ACC112 (cell line): Measurements from ENCODE around the gene TBCK.
"Not testable (repeated sequence)": the region's sequence is repeated elsewhere in the genome, so short reads cannot be mapped to it uniquely, and the experiment has no call there.

Experiments used
- H2AFZ ChIP-seq: fragments of 200-600 bp; sonication (generic); one replicate; pipeline ENCODE4 v1.6.0; 2017; ENCODE audit warnings: antibody characterized with exemption, low read length; ENCODE audit not compliant: unreplicated experiment
- H3K27ac ChIP-seq: fragments of 200-600 bp; sonication (generic); 2 replicates; pipeline ENCODE4 v1.5.1; 2014; ENCODE audit warnings: low read depth, mild to moderate bottlenecking, antibody characterized with exemption, low read length, moderate library complexity
- H3K27me3 ChIP-seq: fragments of 200-600 bp; sonication (generic); 2 replicates; pipeline ENCODE4 v1.6.1; 2014; ENCODE audit warnings: mild to moderate bottlenecking, antibody characterized with exemption, low read length, moderate library complexity, mixed read lengths; ENCODE audit not compliant: insufficient read depth
- H3K36me3 ChIP-seq: fragments of 200-600 bp; sonication (generic); 2 replicates; pipeline ENCODE4 v1.6.1; 2016; ENCODE audit warnings: mild to moderate bottlenecking, antibody characterized with exemption, low read length, moderate library complexity, mixed read lengths; ENCODE audit not compliant: insufficient read depth
- H3K4me1 ChIP-seq: fragments of 200-600 bp; sonication (generic); one replicate; pipeline ENCODE4 v1.6.1; 2016; ENCODE audit warnings: low read length, mixed read lengths; ENCODE audit not compliant: insufficient read depth, unreplicated experiment, control insufficient read depth
- H3K4me3 ChIP-seq: fragments of 200-600 bp; sonication (generic); 2 replicates; pipeline ENCODE4 v1.5.1; 2014; ENCODE audit warnings: mild to moderate bottlenecking, low read depth, low read length
- H3K79me2 ChIP-seq: fragments of 200-600 bp; sonication (generic); one replicate; pipeline ENCODE4 v1.6.0; 2016; ENCODE audit warnings: low read length; ENCODE audit not compliant: control insufficient read depth, unreplicated experiment, insufficient read depth

TBCK gene

DNA sequence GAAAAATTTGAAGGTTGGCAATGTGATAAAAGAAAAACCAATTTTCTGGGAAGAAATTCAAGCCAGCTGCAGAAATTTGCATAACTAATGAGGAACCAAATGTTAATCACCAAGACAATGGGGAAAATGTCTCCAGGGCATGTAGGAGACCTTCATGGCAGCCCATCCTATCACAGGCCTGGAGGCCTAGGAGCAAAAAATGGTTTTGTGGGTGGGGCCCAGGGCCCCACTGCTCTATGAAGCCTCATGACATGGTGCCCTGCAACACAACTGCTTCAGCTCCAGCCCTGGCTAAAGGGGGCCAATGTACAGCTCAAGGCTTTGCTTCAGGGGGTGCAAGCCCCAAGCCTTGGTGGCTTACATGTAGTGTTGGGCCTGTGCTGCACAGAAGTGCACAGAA is 184.0 kb downstream of the TBCK start:
- H3K4me3 ChIP-seq, result no peak overlapping the region
- no peaks in the 10 kb centered on the region for H3K27me3 ChIP-seq

DNA sequence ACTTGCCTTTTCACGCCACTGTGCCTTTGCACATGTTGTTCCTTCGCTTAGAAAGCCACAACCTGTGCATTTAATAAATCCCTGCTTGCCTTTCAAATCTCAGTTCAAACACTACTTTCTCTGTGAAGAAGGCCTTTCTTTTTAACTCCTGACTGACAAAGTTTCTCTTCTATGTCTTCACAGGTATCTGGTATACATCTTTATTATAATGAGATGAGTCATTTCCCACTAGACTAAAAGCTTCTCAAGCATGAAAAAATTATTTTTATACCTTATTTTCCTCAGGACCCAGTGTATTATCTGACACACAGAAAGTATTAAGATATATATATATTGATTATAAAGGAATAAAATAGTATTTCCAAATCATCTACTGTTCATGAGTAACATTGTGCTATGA is 189.9 kb downstream of the TBCK start:
- Histone ChIP-seq H3K36me3 (no peaks in the 10 kb centered on the region), H3K4me3 (no peak overlapping the region), H2AFZ (no peak overlapping the region), H3K27me3 (no peaks in the 10 kb centered on the region), H3K4me1 (no peaks in the 10 kb centered on the region), H3K79me2 (no peaks in the 10 kb centered on the region), H3K27ac (no peak overlapping the region)

More for the DNA sequence above, 184.0 kb downstream of the TBCK start:
- no peaks in the 10 kb centered on the region for H3K79me2 ChIP-seq
- no peaks in the 10 kb centered on the region for H3K4me1 ChIP-seq
- no peak overlapping the region for H2AFZ ChIP-seq
- 0 out of 2 replicates have a peak, but pooled peaks cover 4% of the 10 kb centered on the region for H3K36me3 ChIP-seq
- H3K27ac ChIP-seq, result no peak overlapping the region

DNA sequence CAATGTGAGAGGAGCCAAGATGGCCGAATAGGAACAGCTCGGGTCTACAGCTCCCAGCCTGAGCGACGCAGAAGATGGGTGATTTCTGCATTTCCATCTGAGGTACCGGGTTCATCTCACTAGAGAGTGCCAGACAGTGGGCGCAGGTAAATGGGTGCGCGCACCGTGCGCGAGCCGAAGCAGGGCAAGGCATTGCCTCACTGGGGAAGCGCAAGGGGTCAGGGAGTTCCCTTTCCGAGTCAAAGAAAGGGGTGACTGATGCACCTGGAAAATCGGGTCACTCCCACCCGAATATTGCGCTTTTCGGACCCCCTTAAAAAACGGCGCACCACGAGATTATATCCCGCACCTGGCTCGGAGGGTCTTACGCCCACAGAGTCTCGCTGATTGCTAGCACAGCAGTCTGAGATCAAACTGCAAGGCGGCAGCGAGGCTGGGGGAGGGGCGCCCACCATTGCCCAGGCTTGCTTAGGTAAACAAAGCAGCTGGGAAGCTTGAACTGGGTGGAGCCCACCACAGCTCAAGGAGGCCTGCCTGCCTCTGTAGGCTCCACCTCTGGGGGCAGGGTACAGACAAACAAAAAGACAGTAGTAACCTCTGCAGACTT is 196.0 kb downstream of the TBCK start:
- H3K36me3 ChIP-seq, H3K4me3 ChIP-seq, H2AFZ ChIP-seq, H3K27ac ChIP-seq, H3K4me1 ChIP-seq, H3K27me3 ChIP-seq, H3K79me2 ChIP-seq: not testable (repeated sequence)

DNA sequence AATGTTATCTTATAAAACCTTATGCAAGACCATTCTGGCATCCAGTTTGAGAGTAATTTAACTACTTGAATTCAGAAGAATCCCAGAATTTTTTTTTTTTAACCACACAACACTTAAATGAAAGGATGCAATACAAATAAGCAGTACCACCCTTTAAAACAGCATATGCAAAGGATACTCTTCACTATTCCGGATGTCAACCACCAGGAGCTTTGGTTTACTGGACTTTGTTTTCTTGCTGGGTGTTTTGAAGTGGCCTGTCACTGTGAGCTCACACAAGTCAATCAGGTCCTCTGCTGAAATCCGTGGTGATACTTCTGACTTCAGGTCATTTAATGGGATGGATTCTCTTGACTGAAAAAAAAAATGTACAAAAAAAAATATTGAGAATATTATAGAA is 200.0 kb downstream of the TBCK start:
- Histone ChIP-seq H2AFZ (no peak overlapping the region), H3K27me3 (no peaks in the 10 kb centered on the region), H3K4me1 (no peaks in the 10 kb centered on the region), H3K27ac (no peak overlapping the region), H3K36me3 (peaks cover 21% of the 10 kb centered on the region), H3K79me2 (no peaks in the 10 kb centered on the region), H3K4me3 (no peak overlapping the region)

DNA sequence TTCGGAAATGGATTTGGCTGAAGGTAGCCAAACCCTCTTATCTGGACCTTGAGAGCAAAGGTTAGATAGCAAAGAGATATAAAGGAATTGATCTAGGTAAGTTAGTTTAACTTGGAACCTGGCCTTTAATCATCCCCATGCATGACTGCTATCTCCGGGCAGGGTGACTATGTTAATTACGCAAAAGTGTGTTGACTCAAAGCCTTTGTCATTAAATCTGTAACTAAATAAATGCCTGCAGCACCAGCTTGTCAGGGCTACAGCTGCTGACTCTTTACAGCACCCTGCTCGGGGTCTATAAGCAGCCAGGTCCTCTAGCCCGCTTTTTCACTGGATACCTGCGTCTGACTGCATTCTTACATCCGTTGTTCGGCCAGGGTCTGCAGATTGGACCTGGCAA is 201.7 kb downstream of the TBCK start:
- no peaks in the 10 kb centered on the region for H3K4me1 ChIP-seq
- peaks cover 32% of the 10 kb centered on the region for H3K36me3 ChIP-seq
- no peak overlapping the region for H3K4me3 ChIP-seq
- no peak overlapping the region for H3K27ac ChIP-seq
- no peaks in the 10 kb centered on the region for H3K27me3 ChIP-seq
- H2AFZ ChIP-seq, result no peak overlapping the region
- no peaks in the 10 kb centered on the region for H3K79me2 ChIP-seq

DNA sequence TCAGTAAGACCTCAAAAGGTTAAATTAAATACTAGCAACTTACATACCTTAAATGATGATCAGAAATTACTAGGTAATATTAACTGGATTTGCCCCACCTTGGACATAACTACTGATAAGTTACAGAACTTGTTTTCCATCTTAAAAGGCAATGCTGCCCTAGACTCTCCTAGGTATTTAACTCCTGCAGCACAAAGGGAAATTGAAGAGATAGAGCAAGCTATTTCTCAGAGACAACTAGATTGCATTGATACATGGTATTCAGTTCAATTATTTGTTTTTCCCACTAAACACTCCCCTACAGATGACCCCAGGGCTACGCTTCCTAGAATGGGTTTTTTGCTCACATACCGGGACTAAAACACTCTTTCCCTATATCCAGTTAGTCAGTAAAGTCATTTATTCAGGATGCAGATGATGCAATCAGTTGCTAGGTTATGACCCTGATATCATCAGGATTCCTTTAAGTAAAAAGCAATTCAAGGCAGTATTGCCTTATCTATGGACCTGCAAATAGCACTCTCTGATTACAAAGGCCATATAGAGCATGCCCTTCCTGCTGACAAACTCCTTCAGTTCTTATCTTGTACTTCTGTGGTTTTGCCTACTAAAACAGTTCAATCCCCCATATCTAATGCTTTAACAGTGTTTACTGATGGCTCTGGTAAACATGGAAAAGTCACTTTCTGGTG is 204.1 kb downstream of the TBCK start:
- not testable (repeated sequence) for H3K79me2 ChIP-seq, H3K27me3 ChIP-seq, H2AFZ ChIP-seq, H3K4me1 ChIP-seq, H3K4me3 ChIP-seq, H3K27ac ChIP-seq
- peaks cover 32% of the 10 kb centered on the region for H3K36me3 ChIP-seq

DNA sequence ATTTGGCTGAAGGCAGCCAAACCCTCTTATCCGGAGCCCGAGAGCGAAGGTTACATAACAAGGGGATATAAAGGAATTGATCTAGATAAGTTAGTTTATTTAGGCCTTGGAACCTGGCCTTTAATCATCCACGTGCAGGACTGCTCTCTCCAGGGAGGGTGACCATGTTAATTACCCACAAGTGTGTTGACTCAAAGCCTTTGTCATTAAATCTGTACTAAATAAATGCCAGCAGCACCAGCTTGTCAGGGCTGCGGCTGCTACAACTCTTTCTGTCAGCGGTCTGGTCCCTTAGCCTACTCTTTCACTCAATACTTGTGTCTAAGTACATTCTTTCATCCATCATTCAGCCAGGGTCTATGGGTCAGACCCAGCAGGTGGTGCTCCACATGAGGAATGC is 206.1 kb downstream of the TBCK start:
- Histone ChIP-seq H2AFZ (no peak overlapping the region), H3K36me3 (peaks cover 32% of the 10 kb centered on the region), H3K79me2 (no peaks in the 10 kb centered on the region), H3K4me1 (no peaks in the 10 kb centered on the region), H3K27ac (no peak overlapping the region), H3K27me3 (no peaks in the 10 kb centered on the region), H3K4me3 (no peak overlapping the region)

DNA sequence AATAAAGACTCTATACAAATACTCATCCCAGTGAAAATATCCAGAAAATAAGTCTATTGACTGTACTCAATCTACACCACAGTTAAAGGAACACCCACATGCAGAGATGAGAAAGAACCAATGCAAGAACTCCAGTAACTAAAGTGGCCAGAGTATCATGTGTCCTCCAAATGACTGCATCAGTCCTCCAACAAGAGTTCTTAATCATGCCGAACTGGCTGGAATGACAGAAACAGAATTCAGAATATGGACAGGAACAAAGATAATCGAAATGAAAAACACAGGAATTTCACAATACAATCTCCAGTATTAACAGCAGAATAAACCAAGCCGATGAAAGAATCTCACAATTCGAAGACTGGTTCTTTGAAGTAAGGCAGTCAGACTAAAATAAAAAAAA is 210.3 kb downstream of the TBCK start:
- Histone ChIP-seq H3K36me3 (peaks cover 13% of the 10 kb centered on the region), H3K79me2 (no peaks in the 10 kb centered on the region), H3K4me3 (no peak overlapping the region), H3K27me3 (no peaks in the 10 kb centered on the region), H2AFZ (no peak overlapping the region), H3K4me1 (no peaks in the 10 kb centered on the region), H3K27ac (no peak overlapping the region)

DNA sequence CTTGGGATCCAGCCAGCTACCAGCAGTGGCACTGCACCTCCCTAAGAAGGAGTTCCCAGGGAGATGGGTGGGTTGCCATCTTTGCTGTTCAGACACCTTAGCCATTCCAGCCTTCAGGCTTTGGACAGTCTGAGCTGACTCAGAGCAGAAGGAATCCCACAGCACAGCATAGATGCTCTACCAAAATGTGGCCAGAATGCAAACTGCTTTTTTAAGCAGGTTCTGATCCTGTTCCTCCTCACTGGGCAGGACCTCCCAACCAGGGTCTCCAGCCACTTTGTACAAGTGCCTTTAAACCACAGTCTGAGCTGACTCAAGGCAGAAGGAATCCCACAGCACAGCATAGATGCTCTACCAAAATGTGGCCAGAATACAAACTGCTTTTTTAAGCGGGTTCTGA is 211.7 kb downstream of the TBCK start:
- Histone ChIP-seq H3K4me1 (no peaks in the 10 kb centered on the region), H3K27ac (no peak overlapping the region), H3K79me2 (no peaks in the 10 kb centered on the region), H2AFZ (no peak overlapping the region), H3K36me3 (peaks cover 4% of the 10 kb centered on the region), H3K4me3 (no peak overlapping the region), H3K27me3 (no peaks in the 10 kb centered on the region)

DNA sequence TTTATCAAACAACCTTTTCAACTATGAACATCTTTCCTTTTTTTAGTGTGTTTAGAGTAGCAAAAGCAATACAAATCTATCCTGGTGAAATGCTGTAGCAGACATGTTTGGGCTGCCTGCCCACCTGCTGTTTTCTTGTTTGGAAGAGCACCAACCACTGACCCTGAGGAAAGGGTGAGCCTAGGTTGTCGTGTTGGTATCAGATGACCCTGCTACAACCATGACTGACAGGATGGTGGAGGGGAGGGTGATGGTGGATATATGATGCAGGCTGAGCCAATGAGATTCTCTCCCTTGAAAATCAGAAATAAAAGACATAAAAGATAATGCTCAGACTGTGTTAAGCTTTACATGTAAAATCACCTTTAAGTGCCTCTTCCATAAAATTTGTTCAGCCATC is 219.6 kb downstream of the TBCK start:
- Histone ChIP-seq H3K27ac (no peak overlapping the region), H3K4me3 (no peak overlapping the region), H3K27me3 (no peaks in the 10 kb centered on the region), H3K79me2 (no peaks in the 10 kb centered on the region), H3K4me1 (no peaks in the 10 kb centered on the region), H2AFZ (no peak overlapping the region), H3K36me3 (peaks cover 4% of the 10 kb centered on the region; the same call in 1 of the 2 replicates)

DNA sequence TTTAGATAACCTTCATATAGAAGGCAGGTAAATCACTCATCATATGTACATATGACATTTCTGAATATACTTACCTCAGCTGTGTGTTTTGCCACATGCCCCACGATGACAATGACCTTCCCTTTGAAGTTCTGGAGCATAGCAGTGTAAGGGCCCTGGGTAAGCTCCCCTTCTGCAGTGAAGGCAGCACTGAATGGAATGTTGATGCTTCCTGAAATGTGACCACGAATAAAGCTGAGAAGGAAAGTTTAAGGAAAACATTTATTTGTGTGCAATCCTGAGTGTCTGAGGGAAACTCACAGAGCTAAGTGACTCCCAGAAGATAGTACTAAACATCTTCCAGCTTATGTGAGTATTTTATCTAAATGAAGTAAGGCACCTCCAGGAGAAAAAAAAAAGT is 220.6 kb downstream of the TBCK start:
- Histone ChIP-seq H3K27ac (no peak overlapping the region), H3K79me2 (no peaks in the 10 kb centered on the region), H3K4me3 (no peak overlapping the region), H3K4me1 (no peaks in the 10 kb centered on the region), H3K36me3 (peaks cover 12% of the 10 kb centered on the region), H3K27me3 (no peaks in the 10 kb centered on the region), H2AFZ (no peak overlapping the region)
